ENCODE results near the gene MAGED1. TPM values are rescaled to one million over a fixed set of nuclear protein-coding genes. Genes with fewer than 3 reads are reported as not detected.
A peak's percentile ranks its signal among the peaks of the same experiment; 100 is the strongest.

The MAGED1 gene
- total RNA-seq, 1 donor from 2014 or later = 53.0 TPM

DNA sequence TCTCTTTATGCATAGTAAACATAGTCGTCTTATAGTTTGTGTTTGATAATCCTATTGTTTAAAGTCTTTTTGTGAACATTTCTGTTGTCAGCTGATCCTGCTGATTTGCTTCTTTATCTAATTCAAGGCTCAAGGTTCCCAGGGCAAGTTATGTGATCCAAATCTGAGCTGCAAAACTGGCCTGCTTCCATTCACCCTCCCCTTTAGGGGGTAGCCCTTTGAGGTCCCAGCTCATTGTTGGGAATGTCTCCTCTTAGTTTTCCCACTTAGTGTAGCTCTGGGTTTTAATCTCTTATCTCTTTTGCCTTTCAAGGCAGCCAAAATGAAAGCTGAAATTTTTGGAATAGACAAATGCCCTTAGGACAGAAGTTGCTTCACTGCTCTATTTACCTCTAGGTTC is 40.2 kb upstream of the MAGED1 start:
- H3K27me3 ChIP-seq (ENCODE audit: low read depth) = no peaks in the 10 kb centered on the region
- no peaks in the 10 kb centered on the region for H3K36me3 ChIP-seq
- H3K9me3 ChIP-seq = no peaks in the 10 kb centered on the region
- no peak for TF ChIP-seq CTCF (IDR thresholded peaks at IDR 0.05)
- DNase-seq (no peak), ATAC-seq (no peak)
- H3K4me3 ChIP-seq = no peak overlapping the region
- H3K27ac ChIP-seq = no peak overlapping the region
- intact Hi-C loops (cut with DNase I) = no loop called here
- H3K4me1 ChIP-seq = no peaks in the 10 kb centered on the region

DNA sequence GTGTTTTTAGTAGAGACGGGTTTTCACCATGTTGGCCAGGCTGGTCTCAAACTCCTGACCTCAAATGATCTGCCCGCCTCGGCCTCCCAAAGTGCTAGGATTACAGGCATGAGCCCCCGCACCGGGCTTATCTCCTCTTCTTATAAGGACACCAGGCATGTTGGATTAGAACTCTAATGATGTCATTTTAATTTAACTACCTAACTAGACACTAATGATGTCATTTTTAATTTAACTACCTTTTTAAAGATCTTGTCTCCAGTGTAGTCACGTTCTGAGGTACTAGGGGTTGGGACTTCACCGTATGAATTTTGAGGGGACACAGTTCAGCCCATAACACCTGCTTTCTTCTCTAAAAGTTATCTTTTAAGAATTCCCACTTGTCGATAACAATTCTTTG is 37.7 kb upstream of the MAGED1 start:
- H3K36me3 ChIP-seq = no peaks in the 10 kb centered on the region
- H3K9me3 ChIP-seq = no peaks in the 10 kb centered on the region
- no peaks in the 10 kb centered on the region for H3K4me1 ChIP-seq
- DNase-seq (no peak), ATAC-seq (no peak)
- H3K27ac ChIP-seq = no peak overlapping the region
- TF ChIP-seq CTCF (IDR thresholded peaks at IDR 0.05) = no peak
- no peaks in the 10 kb centered on the region for H3K27me3 ChIP-seq (ENCODE audit: low read depth)
- H3K4me3 ChIP-seq = no peak overlapping the region
- intact Hi-C loops (cut with DNase I) = no loop called here

DNA sequence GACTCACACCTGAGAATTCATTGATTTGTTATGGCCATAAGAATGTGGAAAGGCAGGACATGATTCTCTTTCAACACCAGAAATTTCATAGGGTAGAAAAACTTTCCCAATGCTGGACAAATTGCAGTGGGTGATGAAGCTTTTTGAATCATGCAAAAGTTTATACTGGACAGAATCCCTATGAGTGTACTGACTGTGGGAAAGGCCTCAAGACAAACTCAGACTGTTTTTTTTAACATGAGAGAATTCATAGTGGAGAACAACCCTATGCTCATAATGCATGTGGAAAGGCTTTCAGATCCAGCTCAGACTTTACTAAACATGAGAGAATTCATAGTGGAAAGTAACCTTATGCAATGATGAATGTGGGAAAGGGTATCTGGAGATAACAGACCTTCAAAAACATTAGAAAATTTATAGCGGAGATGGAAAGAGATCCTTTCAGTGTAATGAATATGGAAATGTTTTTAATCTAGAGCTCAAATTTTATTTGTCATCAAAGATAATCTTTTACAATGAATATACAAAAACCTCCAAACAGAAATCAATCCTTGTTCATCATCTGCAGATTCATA is 36.2 kb upstream of the MAGED1 start:
- no peaks in the 10 kb centered on the region for H3K36me3 ChIP-seq
- TF ChIP-seq CTCF (IDR thresholded peaks at IDR 0.05) = no peak
- no peaks in the 10 kb centered on the region for H3K27me3 ChIP-seq (ENCODE audit: low read depth)
- H3K4me1 ChIP-seq = no peaks in the 10 kb centered on the region
- H3K9me3 ChIP-seq = no peaks in the 10 kb centered on the region
- no peak overlapping the region for H3K4me3 ChIP-seq
- no peak overlapping the region for H3K27ac ChIP-seq
- ATAC-seq (no peak), DNase-seq (no peak)
- intact Hi-C loops (cut with DNase I) = no loop called here

- Histone ChIP-seq H3K27me3 (ENCODE audit: low read depth) (no peaks in the 10 kb centered on the region), H3K4me1 (no peaks in the 10 kb centered on the region), H3K36me3 (no peaks in the 10 kb centered on the region), H3K27ac (no peak overlapping the region), H3K9me3 (no peaks in the 10 kb centered on the region), H3K4me3 (no peak overlapping the region)
- ATAC-seq (no peak), DNase-seq (no peak)
- peak; percentile 28 for TF ChIP-seq CTCF (IDR thresholded peaks at IDR 0.05)
- intact Hi-C loops (cut with DNase I) = no loop called here
These were observed 32.7 kb upstream of the MAGED1 start for GRCh38 chrX:51860679-51861078.

DNA sequence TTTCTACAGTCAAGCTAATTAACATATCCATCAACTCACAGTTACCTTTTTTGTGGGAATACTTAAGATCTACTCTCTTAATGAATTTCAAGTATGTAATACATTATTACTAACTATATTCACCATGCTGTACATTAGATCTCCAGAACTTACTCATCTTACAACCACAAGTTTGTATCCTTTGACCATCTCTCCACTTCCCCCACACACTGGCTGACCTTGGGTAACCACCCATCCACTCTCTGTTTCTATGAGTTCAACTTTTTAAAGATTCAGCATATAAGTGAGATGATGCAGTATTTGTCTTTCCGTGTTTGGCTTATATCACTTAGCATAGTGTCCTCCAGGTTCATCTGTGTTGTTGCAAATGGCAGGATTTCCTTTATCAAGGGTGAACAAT is 30.5 kb upstream of the MAGED1 start:
- Histone ChIP-seq H3K27ac (no peak overlapping the region), H3K4me3 (no peak overlapping the region), H3K9me3 (no peaks in the 10 kb centered on the region), H3K4me1 (no peaks in the 10 kb centered on the region), H3K27me3 (ENCODE audit: low read depth) (no peaks in the 10 kb centered on the region), H3K36me3 (no peaks in the 10 kb centered on the region)
- intact Hi-C loops (cut with DNase I) = no loop called here
- no peak for TF ChIP-seq CTCF (IDR thresholded peaks at IDR 0.05)
- ATAC-seq (no peak), DNase-seq (no peak)

- ATAC-seq (no peak), DNase-seq (no peak)
- no peaks in the 10 kb centered on the region for H3K36me3 ChIP-seq
- H3K9me3 ChIP-seq = no peaks in the 10 kb centered on the region
- no peaks in the 10 kb centered on the region for H3K4me1 ChIP-seq
- no peaks in the 10 kb centered on the region for H3K27me3 ChIP-seq (ENCODE audit: low read depth)
- intact Hi-C loops (cut with DNase I) = no loop called here
- no peak overlapping the region for H3K4me3 ChIP-seq
- H3K27ac ChIP-seq = no peak overlapping the region
- TF ChIP-seq CTCF (IDR thresholded peaks at IDR 0.05) = no peak
These were observed 27.2 kb upstream of the MAGED1 start for GRCh38 chrX:51866210-51866609.

All from lower lobe of right lung (tissue), 2 donors.